Endothelial cell of umbilical vein (primary cell): ENCODE results near the gene ZDHHC6. TPM values are rescaled to one million over a fixed set of nuclear protein-coding genes. Genes with fewer than 3 reads are reported as not detected.

Experiments
- BruUV-seq: library from RNA; stranded (reverse); fragments of 400-500 nt; replicated peaks from 2 replicates; lab custom pipeline; 2021; lab: Mats Ljungman, UMichigan
- CTCF ChIA-PET: fragments of 300-600, 350-600 bp; sonication (Branson Sonifier 250); formaldehyde crosslinking; loops from one replicate; lab custom pipeline; 2021; ENCODE audit warnings: antibody characterized with exemption, inconsistent platforms; lab: Charles Lee
- POLR2A ChIA-PET: fragments of 300-600, 350-600 bp; sonication (Branson Sonifier 250); formaldehyde crosslinking; loops from one replicate; lab custom pipeline; 2021; ENCODE audit warnings: antibody characterized with exemption, inconsistent platforms; lab: Charles Lee
- DNase-seq: peaks from one replicate; pipeline ENCODE4 v3.0.0-alpha.2; 2011; ENCODE audit warnings: low read depth, low spot score
- FAIRE-seq: peaks from 2 replicates; lab custom pipeline; 2011; peaks lifted over from hg19 to GRCh38; lab: Jason Lieb, UNC
- H2AFZ ChIP-seq: 2 replicates; pipeline ENCODE4 v1.6.0; 2012; ENCODE audit warnings: low read depth, low read length, control low read depth, inconsistent platforms
- H3K27ac ChIP-seq: 2 replicates; pipeline ENCODE4 v1.5.1; 2011; ENCODE audit warnings: low read depth, mild to moderate bottlenecking, control low read depth, low read length, moderate library complexity; ENCODE audit not compliant: insufficient read depth
- H3K27me3 ChIP-seq, 2 experiments: 2 replicates each; pipeline versions ENCODE4 v1.6.0 to v1.6.1; 2011; ENCODE audit warnings: low read length in 2 of 2, mixed read lengths in 1 of 2; ENCODE audit not compliant: control insufficient read depth in 2 of 2, insufficient read depth in 2 of 2
- H3K36me3 ChIP-seq, 2 experiments: 2 replicates in 1 of 2; 3 replicates in 1 of 2; pipeline ENCODE4 v1.5.1; 2011; ENCODE audit warnings: low read length in 2 of 2, mild to moderate bottlenecking in 1 of 2, moderate library complexity in 1 of 2; ENCODE audit not compliant: control insufficient read depth in 2 of 2, insufficient read depth in 2 of 2; ENCODE audit errors: extremely low read depth in 1 of 2
- H3K4me1 ChIP-seq: 3 replicates; pipeline ENCODE4 v1.5.1; 2011; ENCODE audit warnings: mild to moderate bottlenecking, low read length; ENCODE audit not compliant: control insufficient read depth, insufficient read depth; ENCODE audit errors: extremely low read depth
- H3K4me2 ChIP-seq: 2 replicates; pipeline ENCODE4 v1.6.1; 2011; ENCODE audit warnings: low read length, control low read depth, mixed read lengths; ENCODE audit not compliant: insufficient read depth
- H3K4me3 ChIP-seq, 3 experiments: fragments of 200-600 bp in 1 of 3; sonication (generic), shearing (Covaris generic) in 1 of 3; replicated peaks in 1 of 3; 2 replicates each; pipeline ENCODE4 v1.5.1; 2011 to 2016; ENCODE audit warnings: control low read depth in 3 of 3, low read length in 3 of 3, mild to moderate bottlenecking in 2 of 3, inconsistent platforms in 1 of 3, low read depth in 1 of 3, moderate library complexity in 1 of 3; ENCODE audit not compliant: insufficient read depth in 1 of 3
- H3K79me2 ChIP-seq: 2 replicates; pipeline ENCODE4 v1.6.0; 2012; ENCODE audit warnings: low read length, inconsistent platforms; ENCODE audit not compliant: control insufficient read depth, insufficient read depth
- H3K9ac ChIP-seq: replicated peaks from 2 replicates; pipeline ENCODE3; 2011; ENCODE audit warnings: low read length, control low read depth; ENCODE audit not compliant: insufficient read depth; ENCODE audit errors: extremely low read depth
- H3K9me1 ChIP-seq: replicated peaks from 3 replicates; pipeline ENCODE4 v1.6.0; 2011; ENCODE audit warnings: mild to moderate bottlenecking, low read length; ENCODE audit not compliant: control insufficient read depth, insufficient read depth; ENCODE audit errors: extremely low read depth
- H3K9me3 ChIP-seq: replicated peaks from 2 replicates; pipeline ENCODE4 v1.5.1; 2012; ENCODE audit warnings: low read length, inconsistent platforms; ENCODE audit not compliant: control insufficient read depth, insufficient read depth
- H4K20me1 ChIP-seq: replicated peaks from 2 replicates; pipeline ENCODE3; 2011; ENCODE audit warnings: mild to moderate bottlenecking, low read length; ENCODE audit not compliant: control insufficient read depth, insufficient read depth; ENCODE audit errors: extremely low read depth
- EZH2 ChIP-seq: IDR thresholded peaks from 2 replicates; pipeline ENCODE4 v1.6.1; 2012; ENCODE audit warnings: borderline replicate concordance, low read depth, mild to moderate bottlenecking, moderate library complexity, low read length, inconsistent platforms; ENCODE audit not compliant: severe bottlenecking
- FOS ChIP-seq: IDR thresholded peaks from 2 replicates; pipeline ENCODE4 v1.6.1; 2011; ENCODE audit warnings: mild to moderate bottlenecking, low read length, moderate library complexity, borderline replicate concordance; ENCODE audit not compliant: insufficient read depth
- GATA2 ChIP-seq: IDR thresholded peaks from 2 replicates; pipeline ENCODE4 v1.7.0; 2011; ENCODE audit warnings: low read depth, mild to moderate bottlenecking, moderate library complexity, mixed read lengths, low read length; ENCODE audit not compliant: insufficient read length, insufficient read depth
- JUN ChIP-seq: IDR thresholded peaks from 2 replicates; pipeline ENCODE4 v1.6.1; 2011; ENCODE audit warnings: borderline replicate concordance, low read depth; ENCODE audit not compliant: insufficient read length, insufficient read depth
- MYC ChIP-seq: IDR thresholded peaks from one replicate; pipeline ENCODE4 v1.6.1; 2011; ENCODE audit warnings: mild to moderate bottlenecking, low read depth, low read length
- POLR2A ChIP-seq: IDR thresholded peaks from 2 replicates; pipeline ENCODE4 v1.6.1; 2012; ENCODE audit warnings: low read depth, mild to moderate bottlenecking, control low read depth, low read length
- POLR2AphosphoS5 ChIP-seq: IDR thresholded peaks from 2 replicates; pipeline ENCODE4 v1.6.1; 2012; ENCODE audit warnings: low read depth, mild to moderate bottlenecking, control low read depth, low read length, moderate library complexity; ENCODE audit not compliant: insufficient read depth
- dilution Hi-C: fragments of 300-500 bp; cut with MboI; formaldehyde crosslinking; loops from one replicate; pipeline ENCODE4 v1.15.0; 2019; ENCODE audit warnings: low sequenced_read_pairs; ENCODE audit not compliant: extremely low pct_ligation_motif_present
- intact Hi-C: fragments of 100-400 bp; cut with micrococcal nuclease; formaldehyde crosslinking; loops from one replicate; pipeline ENCODE4 v1.10.0; 2022
- polyA plus RNA-seq, 4 experiments: library from polyadenylated mRNA; depleted of rRNA in 3 of 4; stranded (reverse) in 3 of 4; unstranded in 1 of 4; fragments of >200 nt; gene quantifications; 2 replicates each; pipeline versions ENCODE4 v1.2.1 to v1.2.3, GENCODE V29; 2011 to 2012; ENCODE audit warnings: missing spikeins in 1 of 4
- total RNA-seq: library from RNA; stranded (reverse); gene quantifications from 2 replicates; pipeline ENCODE4 v1.2.3, GENCODE V29; 2021
- TF ChIP-seq, protein P1 (sequence below): IDR thresholded peaks from 2 replicates; pipeline ENCODE4 v1.6.1; 2011; ENCODE audit not compliant: insufficient read depth, insufficient read length
- TF ChIP-seq, protein P2 (sequence below), 2 donors: IDR thresholded peaks; 1 replicate in 1 of 2; 2 replicates in 1 of 2; pipeline ENCODE4 v1.5.1; 2011; ENCODE audit warnings: low read length in 2 of 2, mild to moderate bottlenecking in 2 of 2, moderate library complexity in 2 of 2, control low read depth in 1 of 2, inconsistent platforms in 1 of 2, low read depth in 1 of 2; ENCODE audit not compliant: insufficient read depth in 1 of 2; ENCODE audit errors: extremely low read depth in 1 of 2

ZDHHC6 gene
- total and polyA plus RNA-seq, 2 donors (not counting 3 experiments of a cell fraction or from before 2014, with no cell fraction given), result 21.6 to 41.9 TPM

- FAIRE-seq (no peak), DNase-seq (no peak)
- Histone ChIP-seq H3K4me3 (no peak overlapping the region), H4K20me1 (no peaks in the 10 kb centered on the region), H3K4me1 (no peaks in the 10 kb centered on the region), H2AFZ (no peak overlapping the region), H3K36me3 (no peaks in the 10 kb centered on the region), H3K79me2 (no peaks in the 10 kb centered on the region), H3K9me3 (no peaks in the 10 kb centered on the region), H3K9me1 (no peaks in the 10 kb centered on the region), H3K9ac (no peak overlapping the region), H3K27me3 (no peaks in the 10 kb centered on the region), H3K27ac (no peak overlapping the region), H3K4me2 (no peak overlapping the region)
- CTCF ChIA-PET, result interaction anchor here (1.4 kb wide), 1 partner anchor 59 kb away, joined by 3 read pairs; no protein-coding TSS in a partner anchor
- dilution Hi-C loops (no loop called here), intact Hi-C loops (no loop called here)
- POLR2A ChIA-PET, result no interaction called here
- no TSS peak for BruUV-seq
- no peak for TF ChIP-seq MYC
- TF ChIP-seq POLR2A, result no peak
- TF ChIP-seq, protein P1, sequence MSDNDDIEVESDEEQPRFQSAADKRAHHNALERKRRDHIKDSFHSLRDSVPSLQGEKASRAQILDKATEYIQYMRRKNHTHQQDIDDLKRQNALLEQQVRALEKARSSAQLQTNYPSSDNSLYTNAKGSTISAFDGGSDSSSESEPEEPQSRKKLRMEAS, result no peak
- TF ChIP-seq EZH2, result no peak
- TF ChIP-seq JUN, result no peak
- TF ChIP-seq, protein P2, sequence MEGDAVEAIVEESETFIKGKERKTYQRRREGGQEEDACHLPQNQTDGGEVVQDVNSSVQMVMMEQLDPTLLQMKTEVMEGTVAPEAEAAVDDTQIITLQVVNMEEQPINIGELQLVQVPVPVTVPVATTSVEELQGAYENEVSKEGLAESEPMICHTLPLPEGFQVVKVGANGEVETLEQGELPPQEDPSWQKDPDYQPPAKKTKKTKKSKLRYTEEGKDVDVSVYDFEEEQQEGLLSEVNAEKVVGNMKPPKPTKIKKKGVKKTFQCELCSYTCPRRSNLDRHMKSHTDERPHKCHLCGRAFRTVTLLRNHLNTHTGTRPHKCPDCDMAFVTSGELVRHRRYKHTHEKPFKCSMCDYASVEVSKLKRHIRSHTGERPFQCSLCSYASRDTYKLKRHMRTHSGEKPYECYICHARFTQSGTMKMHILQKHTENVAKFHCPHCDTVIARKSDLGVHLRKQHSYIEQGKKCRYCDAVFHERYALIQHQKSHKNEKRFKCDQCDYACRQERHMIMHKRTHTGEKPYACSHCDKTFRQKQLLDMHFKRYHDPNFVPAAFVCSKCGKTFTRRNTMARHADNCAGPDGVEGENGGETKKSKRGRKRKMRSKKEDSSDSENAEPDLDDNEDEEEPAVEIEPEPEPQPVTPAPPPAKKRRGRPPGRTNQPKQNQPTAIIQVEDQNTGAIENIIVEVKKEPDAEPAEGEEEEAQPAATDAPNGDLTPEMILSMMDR (IDR thresholded peaks at IDR 0.05; ENCODE audit: extremely low read depth in 1 of 2, insufficient read depth in 1 of 2, low read depth in 1 of 2, low read length in 2 of 2), result no peak
- TF ChIP-seq POLR2AphosphoS5, result no peak
- TF ChIP-seq GATA2, result no peak
- no peak for TF ChIP-seq FOS
Measured at GRCh38 chr10:112421731-112422130, 25.0 kb downstream of the ZDHHC6 start.
